CMK (cell line): Measurements from ENCODE around the gene NCBP3.
"Not testable (repeated sequence)": the region's sequence is repeated elsewhere in the genome, so short reads cannot be mapped to it uniquely, and the experiment has no call there.

Source experiments
- DNase-seq: peaks from one replicate; pipeline ENCODE4 v3.0.0-alpha.2; 2010; ENCODE audit warnings: low read depth

NCBP3 gene

DNA sequence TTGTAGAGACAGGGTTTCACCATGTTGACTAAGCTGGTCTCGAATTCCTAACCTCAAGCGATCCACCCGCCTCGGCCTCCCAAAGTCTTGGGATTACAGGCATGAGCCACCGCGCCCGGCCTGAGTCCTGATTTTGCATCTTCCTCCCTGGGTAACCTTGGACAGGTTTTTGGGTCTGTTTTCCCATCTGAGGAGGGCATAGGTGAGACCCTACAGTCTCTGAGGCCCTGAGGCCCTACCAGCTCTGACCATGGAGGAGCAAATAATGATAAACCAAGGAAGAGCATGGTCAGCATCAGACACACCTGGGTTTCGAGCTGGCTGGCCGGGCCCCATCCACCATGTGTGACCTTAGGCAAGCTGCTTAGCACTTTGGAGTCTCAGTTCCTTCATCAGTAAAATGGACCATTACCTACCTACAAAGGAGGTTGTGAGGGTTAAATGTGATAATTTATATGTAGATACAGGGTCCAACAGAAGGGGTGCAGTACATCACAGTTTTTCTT, 1.2 kb upstream of the NCBP3 start:
- no peak for DNase-seq

DNA sequence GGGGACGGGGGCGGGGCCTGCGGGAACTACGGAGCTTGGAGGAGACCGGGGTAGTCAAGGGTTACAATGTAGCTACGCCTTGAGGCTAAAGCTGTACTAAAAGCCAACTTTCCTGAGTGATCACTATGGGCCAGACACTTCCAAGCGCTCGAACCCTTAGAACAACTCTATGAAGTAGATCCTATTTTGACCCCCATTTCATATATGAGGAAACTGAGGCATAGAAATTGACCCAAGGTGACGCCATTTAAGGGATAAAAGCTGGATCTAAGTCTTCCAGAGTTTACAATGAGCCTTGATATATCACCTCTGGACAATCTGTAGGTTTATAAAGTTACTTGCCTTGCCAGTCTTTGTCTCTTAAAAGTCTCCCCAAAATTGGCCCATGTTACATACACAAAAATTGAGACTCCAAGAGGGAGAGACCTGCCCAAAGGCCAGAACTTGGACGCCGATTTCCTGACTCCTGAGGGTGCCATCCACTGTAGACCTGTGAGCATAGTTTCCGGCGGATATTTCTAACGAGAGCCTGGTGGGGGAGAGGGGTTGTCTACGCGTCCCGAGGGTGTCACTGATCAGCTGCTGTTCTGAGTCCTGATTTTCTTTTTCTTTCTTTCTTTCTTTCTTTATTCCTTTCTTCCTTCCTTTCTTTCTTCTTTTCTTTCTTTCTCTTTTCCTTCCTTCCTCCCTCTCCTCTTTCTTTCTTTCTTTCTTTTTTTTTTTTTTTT, 555 bp upstream of the NCBP3 start:
- no peak for DNase-seq

DNA sequence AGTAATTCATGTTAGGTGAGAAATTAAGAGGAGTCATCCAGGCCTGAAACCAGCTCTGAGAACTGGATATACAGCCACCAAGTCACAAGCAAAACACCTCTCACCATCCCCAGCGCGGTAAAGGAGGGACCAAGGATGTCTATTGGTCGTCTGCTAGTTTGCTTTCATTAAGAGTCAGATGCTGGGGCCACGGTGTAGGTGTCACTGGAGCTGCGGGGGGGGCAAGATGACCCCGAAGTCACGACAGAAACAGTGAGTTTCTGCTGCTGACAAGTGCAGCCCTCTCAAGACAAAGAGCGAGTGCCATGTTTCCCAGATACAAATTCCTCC, 790 bp downstream of the NCBP3 start:
- no peak for DNase-seq

DNA sequence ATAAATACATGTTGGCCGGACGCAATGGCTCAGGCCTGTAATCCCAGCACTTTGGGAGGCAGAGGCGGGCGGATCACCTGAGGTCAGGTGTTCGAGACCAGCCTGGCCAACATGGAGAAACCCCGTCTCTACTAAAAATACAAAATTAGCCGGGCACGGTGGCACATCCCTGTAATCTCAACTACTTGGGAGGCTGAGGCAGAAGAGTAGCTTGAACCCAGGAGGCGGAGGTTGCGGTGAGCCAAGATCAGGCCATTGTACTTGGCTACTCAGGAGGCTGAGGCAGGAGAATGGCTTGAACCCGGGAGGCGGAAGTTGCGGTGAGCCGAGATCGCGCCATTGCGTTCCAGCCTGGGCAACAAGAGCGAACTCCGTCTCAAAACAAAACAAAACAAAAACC, 1.5 kb downstream of the NCBP3 start:
- DNase-seq, result not testable (repeated sequence)

DNA sequence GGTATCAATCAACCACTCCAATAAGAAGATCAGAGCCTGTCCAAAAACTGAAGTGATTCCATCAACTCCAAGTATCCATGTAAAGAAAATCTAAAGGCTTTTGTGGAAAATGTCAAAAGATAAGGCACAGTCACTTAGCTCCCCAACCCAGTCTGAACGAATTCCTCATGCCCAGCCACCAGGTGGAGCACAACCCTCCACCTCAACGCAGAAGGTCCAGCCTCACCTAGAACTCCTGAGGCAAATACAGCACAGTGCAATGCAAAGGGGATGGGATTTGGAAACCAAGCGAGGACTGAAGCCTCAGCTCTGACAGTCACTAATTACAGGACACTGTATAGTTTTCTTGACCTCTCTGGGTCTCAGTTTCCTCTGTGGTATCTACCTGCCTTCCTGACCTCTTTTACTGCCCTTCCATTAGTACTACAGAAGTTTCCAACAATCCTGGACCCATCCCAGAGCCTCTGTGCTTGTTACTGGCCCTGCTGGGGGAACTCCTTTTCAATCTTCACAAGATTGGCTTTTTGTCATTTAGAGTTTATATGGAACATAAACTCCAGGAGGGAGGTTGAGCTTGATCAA, 2.0 kb downstream of the NCBP3 start:
- DNase-seq, result no peak

DNA sequence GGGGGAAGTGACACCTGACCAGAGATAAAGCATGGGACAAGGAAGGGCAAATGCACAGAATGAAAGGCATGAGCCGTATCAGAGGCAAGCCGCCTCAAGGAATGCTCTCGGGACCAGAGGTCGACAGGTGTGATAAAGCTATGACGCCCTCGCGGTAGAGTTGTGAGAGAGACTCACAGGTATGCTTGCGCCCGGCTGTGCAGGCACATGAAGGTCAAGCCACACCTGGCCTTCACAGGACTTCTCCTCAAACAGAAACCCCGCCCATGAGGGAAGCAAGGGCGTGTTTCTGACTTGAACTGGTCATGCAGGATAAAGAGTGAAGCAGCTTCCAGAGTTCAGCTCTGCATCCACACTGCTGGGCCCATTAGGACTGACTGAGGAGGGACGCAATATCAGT, 7.8 kb downstream of the NCBP3 start:
- no peak for DNase-seq

DNA sequence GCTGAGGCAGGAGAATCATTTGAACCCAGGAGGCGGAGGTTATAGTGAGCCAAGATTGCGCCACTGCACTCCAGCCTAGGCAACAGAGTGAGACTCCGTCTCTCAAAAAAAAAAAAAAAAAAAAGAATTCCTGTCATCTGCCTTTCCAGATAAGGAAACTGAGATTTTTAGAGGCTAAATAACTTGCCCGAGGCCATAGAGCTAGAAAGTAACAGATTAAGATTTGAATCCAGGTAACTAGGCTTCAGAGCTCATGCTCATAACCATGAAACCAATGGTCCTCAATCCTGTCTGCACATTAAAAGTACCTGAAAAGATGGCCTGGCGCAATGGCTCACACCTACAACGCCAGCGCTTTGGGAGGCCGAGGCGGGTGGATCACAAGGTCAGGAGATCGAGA, 9.5 kb downstream of the NCBP3 start:
- no peak for DNase-seq

DNA sequence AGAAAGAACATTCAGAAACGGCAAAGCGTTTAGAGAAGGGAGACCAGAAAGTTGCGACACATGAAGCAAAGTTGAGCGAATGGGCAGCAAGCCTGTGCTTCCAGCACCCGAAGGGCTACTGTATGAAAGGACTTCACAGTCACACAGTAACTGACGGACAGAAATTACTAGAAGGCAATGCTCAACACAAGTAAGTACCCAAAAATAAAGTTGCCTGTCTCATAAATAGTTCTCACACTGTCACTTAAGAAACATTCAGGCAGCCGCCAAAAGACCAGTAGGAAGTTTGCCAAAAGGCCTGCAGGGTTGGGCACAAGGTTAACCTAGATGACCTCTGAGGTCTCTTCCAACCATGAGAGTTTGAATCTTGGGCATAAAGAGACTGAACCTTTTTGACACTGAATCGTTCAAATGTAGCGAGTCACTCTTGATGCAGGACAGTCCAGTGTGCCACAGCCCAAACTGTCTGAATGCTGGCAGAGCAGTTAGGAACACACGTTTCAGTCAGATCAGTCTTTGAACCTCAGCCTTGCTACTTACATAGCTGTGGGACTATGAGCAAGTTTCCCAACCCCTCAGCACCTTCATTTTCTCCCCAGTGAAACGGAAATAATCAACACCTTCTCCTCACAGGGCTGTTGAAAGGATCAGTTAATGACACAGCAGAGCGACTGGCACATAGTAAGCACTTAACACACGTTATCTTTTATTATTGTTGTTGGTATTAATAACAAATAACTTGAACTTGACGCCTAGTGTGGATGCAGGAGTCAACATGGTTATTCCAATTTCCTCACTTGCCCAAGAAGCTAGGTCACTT, 10.4 kb downstream of the NCBP3 start:
- no peak for DNase-seq

DNA sequence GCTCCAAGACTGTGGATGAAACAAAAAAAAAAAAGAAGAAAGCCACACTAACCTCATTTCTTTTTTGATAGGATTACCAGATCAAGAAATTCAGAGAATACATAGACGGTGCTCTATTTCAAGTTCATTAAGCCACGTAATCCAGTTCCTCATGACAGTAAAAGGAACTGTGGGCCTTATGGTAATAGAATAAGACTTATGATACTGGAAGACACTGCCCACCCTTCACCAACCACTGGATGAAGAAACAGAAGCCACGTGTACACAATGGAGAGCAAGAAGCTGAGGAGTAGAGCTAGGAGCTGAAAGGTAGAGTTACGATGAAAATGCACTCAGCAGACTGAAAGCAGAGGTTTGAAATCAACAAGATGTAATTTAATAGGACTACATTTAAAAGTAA, 11.2 kb downstream of the NCBP3 start:
- no peak for DNase-seq

DNA sequence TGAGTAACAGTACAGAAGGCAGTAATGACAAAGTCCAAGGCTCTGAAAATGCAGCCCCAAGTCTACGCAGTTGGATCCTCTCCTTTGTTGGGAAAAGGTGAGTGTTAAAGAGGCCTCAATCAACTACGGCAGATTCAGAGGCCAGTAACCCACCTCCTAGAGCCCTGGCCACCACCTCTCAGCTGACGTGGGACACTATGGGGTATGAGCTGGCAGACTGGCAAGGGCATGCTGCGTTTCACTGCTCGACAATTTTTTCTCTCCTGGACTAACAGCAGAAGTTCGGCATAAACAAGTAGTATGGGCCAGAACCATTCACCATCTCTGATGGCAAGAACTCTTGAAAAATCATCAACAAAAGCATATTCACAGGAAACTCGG, 17.2 kb downstream of the NCBP3 start:
- DNase-seq, result no peak

DNA sequence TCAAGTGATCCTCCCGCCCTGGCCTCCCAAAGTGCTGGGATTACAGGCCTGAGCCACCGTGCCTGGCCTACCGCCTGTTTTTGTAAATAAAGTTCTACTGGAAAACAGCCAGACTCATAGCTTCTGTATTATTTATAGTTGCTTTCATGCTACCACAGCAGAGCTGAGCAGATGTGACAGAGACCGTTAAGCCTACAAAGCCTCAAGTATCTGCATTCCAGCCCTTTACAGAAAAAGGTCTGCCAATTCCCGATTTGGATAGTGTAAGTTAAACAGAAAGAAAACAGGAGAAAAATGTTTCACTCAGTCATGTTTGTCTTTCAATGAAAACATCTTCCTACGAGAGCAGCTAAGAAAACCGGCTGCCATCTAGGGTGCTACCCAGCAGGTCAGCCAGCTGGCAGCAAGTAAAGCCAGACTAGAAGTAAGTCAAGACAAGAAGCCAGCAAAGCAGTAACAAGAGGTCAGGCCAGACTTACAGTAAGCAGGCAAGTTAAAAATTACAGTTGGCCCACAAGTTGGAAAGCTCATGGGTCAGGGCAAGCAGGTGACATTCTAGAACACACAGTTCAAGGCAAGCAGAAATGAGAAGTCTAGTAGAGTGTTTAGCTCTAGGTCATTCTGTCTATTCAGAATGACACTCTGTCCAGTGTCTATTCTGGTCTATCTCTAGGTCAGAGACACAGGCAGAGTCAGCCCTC, 17.7 kb downstream of the NCBP3 start:
- DNase-seq, result no peak

DNA sequence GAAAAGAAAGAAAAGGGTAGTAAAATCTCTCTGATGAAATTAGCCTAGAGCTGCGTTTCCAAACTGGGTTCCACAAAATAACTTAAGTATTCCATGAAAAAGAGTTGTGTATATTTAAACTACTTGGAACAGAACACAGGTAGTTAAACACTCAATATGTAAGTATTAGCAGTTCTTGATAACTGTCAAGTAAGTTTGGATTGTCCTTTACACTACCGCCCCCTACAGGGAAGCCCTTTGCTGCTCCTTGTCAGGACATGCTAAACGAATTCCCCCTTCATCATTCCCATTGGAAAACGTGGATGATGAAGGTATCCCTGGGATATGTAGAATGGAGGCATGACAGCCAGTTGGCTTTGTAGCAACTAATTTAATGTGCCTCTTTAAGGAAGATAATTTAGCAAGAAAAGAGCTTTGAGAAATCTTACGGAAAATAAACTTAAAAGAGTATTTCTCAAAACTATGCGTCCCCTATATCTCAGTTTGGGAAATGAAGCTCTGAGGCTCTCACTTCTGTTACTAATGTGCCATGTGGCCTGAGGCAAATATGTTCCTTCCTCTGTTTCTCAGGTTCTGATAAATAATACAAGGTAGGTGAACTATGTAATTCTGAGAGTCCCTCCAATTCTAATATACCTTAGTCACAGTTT, 18.8 kb downstream of the NCBP3 start:
- peak; percentile 15 for DNase-seq

DNA sequence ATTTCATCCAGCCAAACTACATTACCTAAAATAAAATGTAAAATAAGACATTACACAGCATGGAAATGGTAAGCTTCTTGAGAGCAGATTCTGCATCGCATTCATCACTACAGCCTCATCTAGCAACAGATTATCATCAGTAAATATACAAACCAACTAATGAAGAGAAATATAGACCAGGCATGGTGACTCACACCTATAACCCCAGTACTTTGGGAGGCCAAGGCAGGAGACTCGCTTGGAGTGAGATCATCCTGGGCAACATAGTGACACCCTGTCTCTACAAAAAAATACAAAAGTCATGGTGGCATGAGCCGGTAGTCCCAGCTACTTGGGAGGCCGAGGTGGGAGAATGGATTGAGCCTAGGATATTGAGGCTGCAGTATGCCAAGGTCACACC, 19.9 kb downstream of the NCBP3 start:
- no peak for DNase-seq

DNA sequence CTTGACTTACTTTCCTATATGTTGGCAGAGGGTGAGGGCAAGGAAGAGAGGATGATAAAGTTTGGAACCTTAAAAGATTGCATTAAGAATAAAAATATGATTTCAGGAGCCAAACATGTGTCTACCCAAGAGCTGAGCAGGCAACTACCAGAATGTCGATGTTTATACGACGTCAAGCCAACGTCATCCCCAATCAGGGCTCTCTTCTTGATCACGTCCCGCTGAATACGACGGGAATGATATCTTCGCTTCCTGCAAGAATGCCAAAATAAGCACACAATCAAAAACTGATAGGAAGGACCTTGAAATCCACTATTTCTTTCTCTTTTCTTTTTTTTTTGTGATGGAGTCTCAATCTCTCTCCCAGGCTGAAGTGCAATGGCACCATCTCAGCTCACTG, 24.9 kb downstream of the NCBP3 start:
- DNase-seq, result no peak

DNA sequence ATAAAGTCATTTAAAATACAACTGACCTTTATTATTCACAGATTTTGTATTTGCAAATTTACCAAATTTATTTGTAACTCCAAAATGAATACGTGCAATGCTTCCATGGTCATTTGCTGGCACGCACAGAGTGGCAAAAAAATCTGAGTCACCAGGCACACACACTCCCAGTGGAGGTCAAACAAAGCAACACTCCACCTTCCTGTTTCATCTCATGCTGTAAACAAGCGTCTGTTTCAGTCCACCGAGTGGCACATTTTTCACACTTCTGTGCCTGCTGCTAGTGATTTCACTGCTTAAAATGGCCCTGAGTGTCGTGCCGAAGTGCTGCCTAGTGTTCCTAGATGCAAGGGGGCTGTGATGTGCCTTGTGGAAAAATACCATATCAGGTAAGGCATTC, 27.3 kb downstream of the NCBP3 start:
- no peak for DNase-seq

DNA sequence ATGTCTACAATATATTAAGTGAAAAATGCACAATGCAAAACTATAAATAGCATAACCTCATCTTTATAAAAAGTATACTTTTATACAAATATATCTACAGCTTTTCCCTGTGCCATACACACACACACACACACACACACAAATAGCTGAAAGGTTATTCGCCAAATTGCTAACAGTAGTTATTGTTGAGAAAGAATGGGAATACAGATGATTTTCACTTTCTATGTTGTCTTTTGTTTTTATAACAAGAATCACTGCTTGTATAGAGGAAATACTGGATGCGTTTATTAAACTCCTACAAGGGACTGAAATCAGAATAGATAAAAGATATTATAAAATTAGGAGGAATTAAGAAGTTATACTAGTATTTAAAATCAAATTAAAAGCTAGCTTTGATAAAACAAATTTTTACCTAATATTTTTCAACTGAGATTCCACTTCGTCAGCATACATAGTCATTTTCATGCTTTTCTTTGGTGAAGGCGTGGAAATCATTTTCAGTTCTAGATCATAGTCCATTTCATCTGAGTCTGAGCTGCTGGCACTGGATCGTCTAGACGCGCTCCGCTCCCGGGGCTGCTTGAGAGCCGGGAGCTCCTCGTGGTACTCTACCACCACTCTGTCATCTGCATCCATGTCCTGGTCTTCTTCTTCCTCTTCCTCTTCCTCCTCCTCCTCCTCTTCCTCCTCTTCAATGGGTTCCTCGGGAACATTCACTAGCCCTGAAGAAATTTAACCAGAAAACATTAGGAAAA, 28.0 kb downstream of the NCBP3 start:
- DNase-seq, result no peak

DNA sequence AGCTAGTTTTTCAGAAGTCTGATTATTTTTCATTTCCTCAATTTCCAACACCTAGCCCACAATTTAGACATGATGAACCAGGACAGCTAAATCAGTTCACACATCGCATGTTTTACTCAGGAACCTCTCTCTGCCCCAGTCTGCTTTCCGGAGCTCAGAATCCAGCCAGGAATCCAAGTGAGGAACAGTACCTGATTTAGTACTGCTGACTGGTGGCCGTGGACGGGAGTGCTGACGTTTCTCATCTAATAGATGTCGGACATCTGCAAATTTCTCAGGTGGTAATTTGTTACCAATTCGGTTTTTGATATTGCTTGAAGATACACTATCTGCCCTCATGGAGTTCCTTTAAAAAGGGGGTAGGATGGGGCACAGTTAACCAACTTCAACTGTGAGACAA, 30.1 kb downstream of the NCBP3 start:
- DNase-seq, result no peak

DNA sequence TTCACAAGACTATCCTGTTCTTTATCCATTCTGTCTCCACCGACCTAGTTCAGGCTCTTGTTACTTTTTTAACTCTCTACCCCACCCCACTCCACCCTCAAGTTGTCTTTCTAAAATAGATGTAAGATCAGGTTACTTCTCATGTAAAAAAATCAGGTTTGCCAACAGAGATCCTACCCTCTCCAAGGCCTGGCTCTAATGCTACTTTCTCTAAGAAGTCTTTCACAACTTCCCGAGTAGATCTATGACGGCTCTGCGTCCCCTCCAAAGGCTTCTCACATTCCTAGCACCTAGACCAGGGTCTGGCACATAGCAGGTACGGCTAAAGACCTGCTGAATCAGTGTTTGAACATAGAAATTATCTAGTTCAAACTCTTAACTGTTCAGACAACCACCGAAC, 30.9 kb downstream of the NCBP3 start:
- DNase-seq, result no peak

DNA sequence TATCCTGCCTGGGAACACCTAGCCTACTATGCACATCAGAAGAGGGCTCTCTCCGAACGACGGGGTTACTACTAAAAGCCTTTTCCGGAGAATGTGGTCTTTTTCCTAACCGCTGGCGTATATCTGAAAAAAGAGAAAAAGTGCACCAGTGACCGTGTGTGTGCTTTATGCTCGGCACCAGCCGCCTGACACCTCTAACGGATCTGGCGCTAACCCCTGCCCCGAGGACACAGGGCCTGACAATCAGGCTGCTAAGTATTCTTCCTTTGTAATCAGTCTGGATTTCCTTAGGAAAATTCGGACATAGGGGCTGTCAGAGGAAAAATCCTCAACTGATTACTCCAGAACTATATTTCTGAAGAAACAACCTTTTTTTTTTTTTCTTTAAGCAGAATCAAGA, 31.7 kb downstream of the NCBP3 start:
- DNase-seq, result no peak

DNA sequence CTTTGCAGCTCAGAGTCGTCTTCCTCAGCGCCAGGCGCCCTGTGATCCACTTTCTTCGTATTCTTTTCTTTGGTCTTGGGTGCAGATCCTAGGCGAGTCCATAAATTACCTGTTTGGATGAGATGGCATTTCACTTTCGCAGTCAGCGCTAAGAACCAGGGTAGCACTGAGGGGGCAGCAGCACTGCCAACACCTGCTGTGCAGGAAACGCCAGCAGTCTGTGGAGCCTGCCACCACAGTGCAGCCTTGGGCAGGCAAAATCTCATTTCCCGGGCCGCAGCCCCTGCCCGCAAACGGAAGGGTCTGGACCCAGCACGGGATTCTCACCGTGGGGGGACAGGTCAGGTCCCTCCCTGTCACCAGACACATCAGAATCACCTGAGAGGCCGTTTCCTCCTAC, 32.9 kb downstream of the NCBP3 start:
- DNase-seq, result no peak

DNA sequence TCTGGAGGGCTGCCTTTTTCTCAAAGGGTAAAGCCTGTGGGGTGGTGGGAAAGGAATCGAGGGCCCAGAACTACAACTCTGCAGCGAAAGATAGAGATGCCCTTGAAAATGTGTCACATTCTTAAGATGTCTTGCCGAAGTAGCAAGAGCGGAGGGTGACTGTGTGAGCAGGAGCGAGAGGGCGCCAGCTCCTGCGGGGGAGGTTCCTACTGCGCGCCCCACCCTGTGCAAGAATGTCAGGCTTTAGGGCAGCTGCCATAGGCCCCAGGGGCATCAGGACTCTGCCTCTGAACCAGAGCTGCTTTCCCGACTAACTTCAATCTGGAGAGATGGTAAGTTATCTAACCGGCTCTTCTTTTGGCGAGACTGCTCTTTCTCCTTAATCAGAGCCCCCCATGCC, 33.3 kb downstream of the NCBP3 start:
- DNase-seq, result no peak

DNA sequence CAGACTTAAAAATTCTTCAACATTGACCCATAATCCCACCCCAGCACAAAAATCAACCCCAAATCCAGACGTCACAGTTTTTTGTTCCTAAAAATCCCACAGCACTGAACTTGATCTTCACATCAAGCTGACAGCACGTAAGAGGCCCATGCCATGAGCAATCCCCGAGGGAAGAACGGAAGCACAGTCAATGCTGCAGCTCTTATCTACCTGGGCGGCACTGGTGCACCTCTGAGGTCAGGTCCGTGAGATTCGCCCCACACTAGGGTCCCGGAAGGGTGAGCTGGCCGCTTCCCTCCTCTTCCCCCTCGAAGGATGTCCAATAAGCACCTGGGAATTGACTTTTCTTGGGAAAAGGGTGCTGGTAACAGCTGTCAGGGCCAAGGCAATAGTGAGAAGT, 33.8 kb downstream of the NCBP3 start:
- no peak for DNase-seq
